Astrocyte of the hippocampus (primary cell): Measurements from ENCODE around the gene CASZ1.
A peak's percentile ranks its signal among the peaks of the same experiment; 100 is the strongest.

ENCODE experiments used
- DNase-seq: peaks from one replicate; pipeline ENCODE4 v3.0.0; 2011; ENCODE audit warnings: low read depth, low spot score

CASZ1 gene

DNA sequence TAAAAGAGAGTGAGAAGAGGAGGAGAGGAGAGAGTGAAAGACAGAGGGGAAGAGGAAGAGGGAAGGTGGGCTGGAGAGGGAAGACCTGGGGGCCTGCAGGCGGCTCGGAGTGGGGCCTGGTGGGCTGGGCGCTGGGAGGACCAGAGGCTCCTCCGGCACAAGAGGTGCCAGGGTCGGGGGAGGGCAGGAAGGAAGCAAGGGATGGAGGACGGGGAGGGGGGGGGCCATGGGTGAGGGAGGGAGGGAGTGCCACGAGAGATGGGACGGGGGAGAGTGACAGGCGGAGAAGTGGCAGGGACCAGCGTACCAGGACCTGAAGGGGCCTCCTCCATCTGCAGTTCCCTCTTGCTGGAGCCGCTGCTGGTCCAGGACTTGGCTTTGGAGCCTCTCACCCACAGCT is 87.7 kb downstream of the CASZ1 start:
- DNase-seq = no peak

DNA sequence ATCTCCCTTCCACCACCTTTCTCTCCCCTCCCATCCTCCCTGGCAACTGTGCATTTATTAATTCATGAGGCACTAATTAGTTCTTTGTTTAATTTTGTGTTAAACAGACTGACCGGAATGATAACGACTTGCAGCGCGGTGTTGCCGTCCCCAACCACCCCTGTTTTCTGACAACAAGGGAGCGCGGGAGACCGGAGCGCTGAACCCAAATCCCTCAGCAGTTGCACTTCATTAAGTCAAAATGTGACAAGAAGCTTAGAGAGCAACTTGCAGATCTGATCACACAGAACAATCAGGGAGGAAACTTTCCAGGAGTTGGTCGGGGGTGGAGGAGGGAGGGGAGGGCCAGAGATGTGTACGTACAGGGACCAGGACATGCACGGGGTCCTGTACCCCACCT is 89.2 kb downstream of the CASZ1 start:
- no peak for DNase-seq

DNA sequence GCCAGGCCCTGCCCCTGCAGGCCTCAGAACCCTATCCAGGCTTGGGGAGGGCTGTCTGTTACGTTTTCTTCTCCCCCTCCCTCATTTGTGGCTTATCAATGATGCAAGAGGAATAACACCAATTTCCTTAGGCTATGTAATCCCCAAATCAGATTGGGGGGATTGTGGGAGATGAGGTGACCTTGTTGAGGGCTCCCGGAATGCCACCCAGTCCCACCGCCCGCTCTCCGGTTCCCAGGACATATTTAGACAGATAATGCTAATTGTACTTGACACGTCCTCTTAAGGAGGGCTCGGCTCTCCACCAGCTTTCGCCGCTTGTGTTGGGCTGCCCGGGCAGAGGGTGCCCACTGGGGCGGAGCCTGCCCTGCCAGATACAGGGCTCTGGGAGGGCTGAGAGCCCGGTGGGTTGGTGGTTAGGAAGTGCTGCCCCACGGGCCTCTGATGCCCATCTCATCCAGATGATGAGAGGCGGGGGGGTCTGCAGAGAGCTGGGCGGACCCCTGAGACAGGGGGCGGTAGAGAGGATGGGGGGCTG is 90.0 kb downstream of the CASZ1 start:
- DNase-seq = no peak

DNA sequence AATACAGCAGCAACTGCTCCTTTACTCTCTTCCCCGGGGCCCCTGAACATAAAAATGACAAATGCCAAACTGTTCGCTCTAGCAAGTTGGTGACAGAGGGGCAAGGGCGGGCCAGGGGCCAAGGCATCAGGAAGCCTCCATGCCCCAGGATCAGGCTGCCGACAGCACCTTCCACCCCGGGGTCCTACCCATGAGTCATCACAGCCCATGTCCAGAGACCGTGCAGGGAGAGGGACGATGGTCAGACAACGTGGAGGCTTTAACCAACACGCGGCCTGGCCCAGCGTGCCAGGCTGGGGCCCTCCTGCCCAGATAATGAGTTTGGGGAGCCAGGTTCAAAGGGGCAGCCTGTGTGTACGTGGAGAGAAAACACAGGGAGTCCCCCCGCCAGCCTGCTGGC is 90.5 kb downstream of the CASZ1 start:
- DNase-seq = no peak

DNA sequence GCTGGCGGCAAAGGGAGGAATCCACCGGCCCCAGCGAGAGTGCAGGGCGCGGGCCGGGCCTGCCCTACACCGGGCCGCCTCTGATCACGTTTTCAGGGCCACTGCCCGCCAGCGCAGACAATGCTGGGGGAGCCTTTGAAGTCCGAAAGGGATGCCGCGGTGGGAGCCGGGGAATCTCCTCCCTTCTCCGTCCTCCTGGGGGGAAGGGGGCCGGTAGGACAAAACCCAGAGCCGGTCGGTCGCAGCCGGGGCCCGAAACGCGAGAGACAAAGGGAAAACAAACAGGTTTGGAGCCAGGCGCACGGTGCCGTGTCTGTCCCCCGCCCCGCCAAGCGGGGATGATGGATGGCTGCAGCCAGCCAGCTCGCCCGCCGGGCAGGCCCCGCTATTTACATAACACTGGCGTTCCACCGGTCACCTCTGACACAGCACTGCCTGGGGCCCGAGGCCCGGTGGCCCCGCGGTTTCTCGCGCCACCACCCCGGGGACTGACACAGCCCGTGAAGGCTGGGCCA is 92.0 kb downstream of the CASZ1 start:
- DNase-seq = peak; percentile 65

DNA sequence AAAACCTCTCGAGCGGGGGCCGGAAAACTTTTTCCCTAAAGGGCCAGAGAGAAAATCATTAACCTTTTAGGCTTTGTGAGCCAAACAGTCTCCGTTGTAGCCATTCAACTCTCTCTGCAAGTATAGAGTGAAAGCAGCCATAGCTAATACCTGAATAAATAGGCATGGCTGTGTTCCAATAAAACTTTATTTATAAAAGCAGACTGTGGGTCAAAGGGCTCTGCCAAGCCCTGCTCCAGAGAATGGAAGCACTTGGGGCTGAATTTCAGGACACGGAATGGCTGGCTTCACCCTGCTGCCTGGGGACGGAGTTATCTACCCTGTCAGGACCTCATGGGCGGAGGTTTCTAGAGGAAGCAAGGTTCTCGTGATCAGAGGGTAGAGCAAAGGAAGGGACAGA is 92.7 kb downstream of the CASZ1 start:
- no peak for DNase-seq

DNA sequence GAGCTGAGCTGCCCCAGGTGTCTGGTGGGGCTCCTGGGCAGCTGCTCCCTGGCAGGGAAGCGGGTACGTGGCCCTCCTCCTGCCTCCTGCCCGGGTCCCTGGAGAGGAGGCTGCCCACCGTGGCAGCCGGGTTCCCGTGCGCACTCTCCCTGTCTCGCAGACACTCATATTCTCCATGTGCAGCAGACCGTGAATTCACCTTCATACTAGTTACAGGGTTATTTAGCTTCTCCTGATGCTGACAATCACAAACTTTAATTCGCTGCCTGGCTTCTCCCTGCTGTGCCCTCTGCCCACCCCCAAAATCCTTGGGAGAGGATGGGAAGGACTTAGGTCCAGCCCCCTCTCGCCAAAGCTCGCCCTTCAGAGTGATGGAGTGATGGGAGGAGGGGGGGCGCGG is 95.3 kb downstream of the CASZ1 start:
- DNase-seq = no peak

DNA sequence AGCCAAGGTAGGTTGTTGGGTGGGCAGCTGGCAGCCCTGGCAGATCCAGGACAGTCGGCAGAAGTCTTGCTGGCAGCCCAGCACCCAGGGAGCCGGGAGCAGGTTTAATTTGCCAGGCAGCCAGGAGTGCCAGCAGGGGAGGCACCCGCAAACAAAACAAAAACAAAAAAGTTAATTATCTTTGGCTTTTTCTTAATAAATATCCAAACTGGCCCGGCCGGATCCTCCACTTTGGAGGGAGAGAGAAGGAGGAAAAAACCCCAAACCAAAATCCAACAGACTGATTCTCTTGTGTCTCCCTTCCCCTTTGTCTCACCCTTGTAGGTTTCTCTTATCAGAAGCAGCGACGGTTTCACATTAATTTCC is 97.0 kb downstream of the CASZ1 start:
- DNase-seq = no peak

DNA sequence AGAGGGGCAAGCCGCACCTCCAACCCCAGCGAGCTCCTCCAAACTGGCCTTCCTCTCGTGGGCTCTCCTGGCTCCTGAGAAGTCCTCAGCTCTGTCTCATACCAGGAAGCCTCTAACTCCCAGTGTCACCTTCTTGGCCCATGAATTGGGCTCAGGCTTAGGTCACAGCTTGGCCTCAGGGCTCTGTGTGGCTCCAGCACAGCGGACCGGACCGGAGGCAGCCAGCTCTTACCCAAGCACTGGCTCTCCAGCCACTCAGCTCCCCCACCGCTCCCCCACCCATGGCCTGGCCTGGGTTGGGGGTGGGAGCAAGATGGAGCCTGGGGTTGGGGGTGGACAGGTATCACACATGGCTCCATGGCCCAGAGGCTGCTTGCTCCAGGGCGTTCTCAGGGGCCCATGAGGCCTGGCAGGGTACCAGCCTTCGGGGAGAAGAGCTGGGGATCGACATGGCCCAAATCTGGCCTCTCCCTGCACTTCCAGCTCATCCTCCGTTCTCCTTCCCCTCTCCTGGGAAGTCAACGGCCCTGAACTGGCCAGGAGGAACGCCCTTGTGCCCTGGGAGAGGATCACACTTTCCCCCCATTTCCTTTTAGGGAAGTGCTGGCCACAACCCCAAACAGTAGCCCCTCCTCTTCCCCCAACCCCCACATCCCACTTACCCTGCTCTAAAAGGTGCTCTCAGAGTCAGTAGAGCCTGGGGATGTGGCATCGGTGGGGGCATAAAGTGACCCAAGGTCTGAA is 97.5 kb downstream of the CASZ1 start:
- no peak for DNase-seq

DNA sequence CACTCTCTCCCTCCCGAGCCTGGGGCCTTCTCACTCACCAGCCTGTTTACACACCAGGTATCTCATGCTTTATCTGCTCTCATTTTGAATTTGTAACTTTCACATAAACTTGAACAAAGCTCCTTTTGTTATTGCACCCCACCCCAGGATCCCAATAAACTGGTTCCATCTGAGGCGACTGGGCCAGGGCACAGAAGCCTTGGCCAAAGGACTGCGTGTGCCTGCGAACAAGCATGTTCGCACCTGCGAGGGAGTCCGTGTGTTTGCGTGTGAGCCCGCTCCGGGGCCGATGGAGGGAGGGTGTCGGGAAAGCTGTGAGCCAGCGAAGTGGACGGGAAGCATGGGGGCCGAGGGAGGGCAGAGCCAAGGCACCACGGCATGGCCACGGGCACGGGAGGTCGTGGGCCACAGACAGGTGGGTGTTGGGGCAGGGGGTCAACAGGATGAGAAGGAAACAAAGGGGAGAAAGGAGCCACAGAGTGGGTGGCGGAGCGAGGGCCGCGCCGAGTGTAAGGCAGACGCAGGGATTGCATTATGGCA is 98.8 kb downstream of the CASZ1 start:
- DNase-seq = no peak

DNA sequence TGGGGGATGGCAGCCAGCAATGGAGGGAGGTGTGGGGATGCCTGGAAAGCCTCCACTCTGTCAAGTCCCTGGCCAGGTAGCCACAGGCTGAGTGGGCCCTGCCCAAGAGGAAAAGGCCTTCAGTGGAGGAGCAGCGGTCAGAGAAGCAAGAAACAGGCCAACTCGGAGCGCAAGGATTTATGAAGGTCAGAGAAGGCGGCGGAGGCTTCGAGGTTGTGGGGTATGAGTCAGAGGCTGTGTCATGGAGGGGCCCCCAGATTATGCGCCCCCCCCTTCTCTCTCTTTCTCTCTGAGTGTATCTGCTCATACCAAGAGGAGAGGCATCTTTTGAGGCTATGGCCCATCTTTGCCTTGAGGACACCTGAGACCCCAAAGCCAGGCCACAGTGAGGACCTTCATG is 99.5 kb downstream of the CASZ1 start:
- DNase-seq = peak; percentile 51

DNA sequence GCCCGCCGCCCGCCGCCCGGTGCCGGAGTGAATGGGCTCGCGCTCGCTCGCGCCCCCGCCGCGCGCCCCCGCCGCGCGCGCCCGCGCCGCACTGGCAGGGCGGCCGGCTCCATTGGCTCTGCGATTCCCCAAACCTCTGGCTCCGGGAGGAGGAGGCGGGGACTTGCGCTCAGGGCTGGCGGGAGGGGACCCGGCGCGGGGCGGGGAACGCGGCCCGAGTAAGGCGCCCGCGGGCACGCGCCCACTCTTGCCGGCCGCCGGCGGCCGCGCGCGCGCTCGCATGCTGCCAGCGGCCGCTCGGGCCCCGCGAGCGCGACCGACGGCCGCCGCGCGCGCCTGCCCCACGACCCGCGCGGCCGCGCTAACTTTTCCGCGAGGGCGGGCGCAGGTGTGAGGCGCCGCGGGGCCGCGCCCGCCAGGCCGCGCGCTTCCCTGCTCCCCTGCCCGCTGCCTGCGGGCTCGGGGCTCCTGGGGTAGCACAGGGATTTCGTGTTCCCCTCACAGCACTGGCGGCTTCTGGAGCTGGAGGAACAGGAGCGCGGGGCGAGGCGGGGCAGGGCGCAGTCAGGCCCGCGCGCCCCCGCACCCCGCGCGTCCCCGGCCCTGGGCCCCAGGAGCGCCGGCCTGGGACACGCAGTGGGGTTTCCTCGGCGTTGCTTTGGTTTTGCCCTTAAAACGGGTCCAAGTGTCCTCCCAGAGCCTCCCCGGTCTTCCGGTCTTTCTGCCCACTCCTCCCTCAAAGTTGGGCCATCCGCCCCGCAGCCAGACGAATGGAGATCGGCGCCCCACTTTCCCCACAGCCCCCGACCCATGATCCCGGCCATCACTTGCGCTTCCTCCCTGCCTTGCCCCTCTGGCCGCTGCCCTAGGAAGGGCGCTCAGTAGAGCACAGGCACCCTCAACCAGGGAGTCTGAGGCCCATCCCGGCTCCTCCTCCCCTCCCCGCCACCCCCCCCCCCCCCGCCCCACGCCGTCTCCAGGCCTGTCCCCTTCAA is 101.5 kb downstream of the CASZ1 start:
- DNase-seq = peak; percentile 92

DNA sequence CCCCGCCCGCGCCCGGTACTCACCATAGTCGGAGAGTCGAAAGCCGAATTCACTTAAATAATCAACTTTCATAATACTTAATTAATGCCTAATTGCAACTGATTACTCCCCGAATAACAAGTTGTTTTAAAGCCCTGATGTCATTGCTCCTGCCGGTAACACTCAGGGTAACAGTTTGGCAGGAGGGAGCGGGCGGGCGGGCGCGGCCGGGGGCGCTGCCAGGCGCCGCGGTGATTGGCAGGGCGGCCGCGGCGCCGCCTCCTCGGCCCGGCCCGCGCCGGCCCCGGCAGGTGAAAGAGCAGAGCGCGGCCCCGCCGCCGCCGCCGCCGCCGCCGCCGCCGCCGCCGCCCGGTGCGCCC is 102.2 kb downstream of the CASZ1 start:
- no peak for DNase-seq

DNA sequence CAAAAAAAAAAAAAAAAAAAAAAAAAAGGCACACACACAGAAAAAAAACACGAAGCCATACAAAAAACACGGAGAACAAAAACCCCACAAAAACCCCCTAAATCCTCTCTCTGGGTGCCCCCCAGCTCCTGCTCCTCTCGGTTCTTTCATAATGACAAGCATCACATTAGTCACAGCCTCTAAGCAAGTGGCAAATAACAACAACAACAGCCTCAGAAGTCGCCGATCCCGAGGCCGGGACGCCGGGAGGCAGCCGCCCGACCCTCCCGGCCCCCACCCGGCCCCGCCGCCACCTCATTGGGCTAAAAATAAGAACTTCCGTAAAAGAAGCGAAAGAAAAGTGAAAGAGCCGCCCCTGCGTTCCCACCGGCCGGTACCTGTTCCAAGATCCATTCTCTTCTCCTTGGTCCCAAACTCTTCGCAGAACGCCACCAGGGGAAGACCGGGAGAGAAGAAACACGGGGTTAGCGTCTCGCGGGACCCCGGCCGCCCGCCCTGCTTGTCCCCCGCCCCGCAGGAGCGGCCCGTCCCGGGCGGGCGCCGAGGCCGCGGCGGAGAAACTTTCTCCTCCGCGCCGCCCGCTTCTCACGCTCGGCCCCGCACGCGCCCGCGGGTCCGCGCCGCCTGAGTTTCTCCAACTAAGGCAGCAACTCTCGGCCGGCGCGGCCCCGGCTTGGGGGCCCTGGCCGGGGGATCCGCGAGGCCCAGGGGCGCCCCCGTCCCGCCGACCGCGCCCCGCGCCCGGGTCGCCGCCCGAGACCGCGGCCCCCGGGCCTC is 102.8 kb downstream of the CASZ1 start:
- DNase-seq = peak; percentile 64

DNA sequence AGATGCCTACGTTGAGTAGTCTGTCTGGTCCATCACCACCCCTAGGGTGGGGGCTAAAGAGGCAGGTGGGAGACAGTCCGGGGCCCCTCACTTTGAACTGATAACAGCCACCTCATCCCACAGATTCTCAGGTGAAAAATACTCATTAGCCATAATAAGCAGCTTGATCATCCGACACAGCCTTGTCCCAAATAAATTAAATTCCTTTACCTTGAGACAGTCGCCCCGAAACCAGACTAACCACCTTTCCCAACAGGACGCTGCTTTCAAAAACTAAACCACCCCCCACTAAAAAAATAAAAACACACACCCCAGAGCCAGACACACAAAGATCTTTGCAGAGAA is 103.3 kb downstream of the CASZ1 start:
- DNase-seq = no peak

DNA sequence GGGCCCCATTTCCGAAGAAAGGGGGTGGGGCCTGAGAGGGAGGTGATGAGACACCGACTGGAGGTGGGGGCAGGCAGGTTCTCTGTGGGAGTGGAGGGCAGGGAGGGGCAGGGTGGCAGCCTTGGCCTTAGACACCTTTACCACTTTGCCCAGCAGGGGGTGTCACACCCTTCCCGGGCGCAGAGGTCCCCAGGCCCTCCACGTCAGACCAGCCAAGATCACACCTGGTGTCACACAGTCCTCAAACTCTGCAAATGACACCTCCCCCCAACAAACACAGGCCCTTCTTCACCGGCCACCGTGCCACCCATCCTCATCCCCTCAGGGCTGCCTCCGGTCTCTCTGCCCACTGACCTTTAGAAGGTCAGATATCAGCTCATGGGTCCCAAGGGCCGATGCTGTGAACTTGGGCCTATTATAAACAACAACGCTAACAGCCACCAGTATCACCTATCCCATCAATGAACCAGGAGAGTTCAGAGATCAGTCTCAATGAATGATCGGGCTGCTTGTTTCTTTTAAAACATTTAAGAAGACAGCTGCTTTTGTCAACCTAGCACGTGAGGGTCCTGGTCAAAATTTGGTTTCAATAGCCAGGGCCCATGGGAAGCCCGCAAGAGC is 103.9 kb downstream of the CASZ1 start:
- DNase-seq = peak; percentile 36

DNA sequence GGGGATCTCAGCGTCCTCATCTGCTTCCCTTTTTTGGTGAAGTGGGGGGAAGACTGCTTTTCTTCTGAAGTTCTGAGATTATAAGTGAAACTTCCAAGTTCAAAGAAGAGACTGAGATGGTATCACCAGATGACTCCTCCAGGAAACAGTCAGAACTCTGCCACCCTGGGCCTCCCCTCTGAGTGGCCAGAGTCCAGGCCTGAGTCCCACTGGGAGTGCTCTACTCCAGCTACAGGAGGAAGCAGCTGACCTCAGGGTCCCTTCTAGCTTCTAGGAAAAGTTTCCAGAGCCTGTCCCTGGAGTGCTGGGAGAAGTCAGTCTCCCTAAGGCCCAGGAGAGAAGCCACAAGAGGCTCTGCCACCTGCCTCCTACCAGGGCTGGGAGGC is 104.7 kb downstream of the CASZ1 start:
- no peak for DNase-seq

DNA sequence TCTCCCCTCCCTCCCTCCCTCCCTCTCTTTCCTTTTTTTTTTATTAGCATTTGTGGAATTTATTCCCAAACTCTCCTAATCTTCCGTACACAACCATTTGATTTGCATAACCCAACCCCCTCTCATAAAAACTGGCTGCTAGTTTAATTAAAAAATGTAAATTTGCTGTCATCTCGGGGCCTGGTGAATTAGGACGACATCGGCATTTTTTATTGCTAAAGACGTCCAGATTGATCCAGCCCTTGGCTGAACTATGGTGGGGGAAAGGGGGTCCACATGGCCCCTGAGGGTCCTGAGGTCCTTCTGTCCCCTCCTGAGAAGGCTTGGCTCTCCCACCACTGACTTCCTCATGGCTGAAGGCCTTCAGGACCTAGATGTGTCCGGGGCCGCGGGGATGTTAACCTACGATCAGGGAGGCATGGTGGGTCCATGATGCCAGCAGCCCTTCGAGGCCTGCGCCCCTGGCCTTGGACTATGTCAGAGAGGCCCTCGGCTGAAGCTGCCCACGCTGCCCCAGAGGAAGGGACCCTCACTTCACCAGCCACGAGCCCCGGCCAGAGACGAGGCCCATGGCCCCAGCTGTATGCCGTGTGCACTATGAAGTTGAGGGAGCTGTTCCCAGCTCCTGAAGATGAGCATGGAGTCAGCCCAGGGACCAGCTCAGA is 105.2 kb downstream of the CASZ1 start:
- DNase-seq = no peak

DNA sequence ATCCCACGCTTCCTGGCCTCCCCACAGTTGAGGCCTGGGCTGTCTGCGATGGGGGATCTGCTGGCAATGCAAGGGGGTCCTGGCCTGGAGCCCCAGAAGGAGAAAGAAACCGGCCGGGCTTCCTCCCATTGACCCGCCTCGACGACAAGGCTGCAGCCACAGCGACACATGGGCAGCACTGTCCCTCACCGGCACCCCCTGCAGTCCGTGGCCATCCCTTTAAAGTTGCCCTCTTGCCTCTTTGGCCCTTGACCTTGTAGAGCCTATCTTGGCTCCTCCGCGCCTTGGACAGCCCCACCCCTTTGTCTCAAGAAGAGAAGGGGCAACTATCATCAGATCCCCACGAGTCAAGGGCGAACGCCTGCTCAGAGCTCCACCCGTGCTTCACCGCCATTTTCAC is 106.0 kb downstream of the CASZ1 start:
- no peak for DNase-seq

DNA sequence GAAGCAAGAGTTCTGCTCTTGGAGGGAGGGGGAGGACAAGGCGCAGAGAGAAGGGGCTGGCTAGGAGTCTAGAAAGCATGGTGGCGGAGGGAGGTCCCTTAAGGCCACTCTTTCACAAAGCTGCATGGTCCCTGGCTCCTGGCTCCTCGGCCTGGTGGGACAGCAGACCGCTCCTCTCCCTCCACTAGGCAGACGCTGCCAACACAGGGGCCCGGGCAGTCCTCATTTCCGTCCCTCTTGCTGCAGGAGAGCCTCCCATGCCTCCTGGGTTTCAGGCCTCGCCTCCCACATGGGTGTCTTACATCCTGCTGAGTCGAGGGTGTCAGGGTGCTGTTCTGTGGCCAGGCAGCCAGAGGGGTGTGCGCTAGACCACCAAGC is 108.0 kb downstream of the CASZ1 start:
- no peak for DNase-seq
